GM12878 (cell line): ENCODE measurements around the gene OTUB2. TPM values are rescaled to one million over a fixed set of nuclear protein-coding genes. Genes with fewer than 3 reads are reported as not detected.

Experiments used
- ATAC-seq: fragments of 200-7000 bp; cut with Tn5 transposase; 3 replicates; pipeline ENCODE4 v1.9.1; 2020; ENCODE audit warnings: mild to moderate bottlenecking, moderate library complexity
- BruUV-seq: library from RNA; stranded (reverse); fragments of 400-500 nt; replicated peaks from 2 replicates; lab custom pipeline; 2021; lab: Mats Ljungman, UMichigan
- CTCF ChIA-PET: fragments of 300-600 bp; sonication (Branson Sonifier 250); formaldehyde crosslinking; extraction: SDS; loops from one replicate; lab custom pipeline; 2021; ENCODE audit warnings: inconsistent platforms; lab: Yijun Ruan, JAX
- POLR2A ChIA-PET: fragments of 350-600 bp; formaldehyde crosslinking; extraction: SDS; loops from one replicate; lab custom pipeline; 2021; ENCODE audit warnings: inconsistent platforms; lab: Charles Lee
- RAD21 ChIA-PET: fragments of 300-600 bp; sonication (Branson Sonifier 250); formaldehyde crosslinking; loops from one replicate; lab custom pipeline; 2023; ENCODE audit warnings: antibody characterized with exemption; ENCODE audit not compliant: unreplicated experiment; lab: Charles Lee
- SMC1A ChIA-PET: fragments of 300-600 bp; sonication (Branson Sonifier 250); formaldehyde crosslinking; loops from one replicate; lab custom pipeline; 2023; ENCODE audit not compliant: unreplicated experiment, uncharacterized antibody; lab: Charles Lee
- DNase-seq: peaks from one replicate; pipeline ENCODE4 v3.0.0-alpha.2; 2011; ENCODE audit warnings: low read depth, low spot score
- FAIRE-seq: peaks from 3 replicates; lab custom pipeline; 2011; peaks lifted over from hg19 to GRCh38; lab: Jason Lieb, UNC
- H2AFZ ChIP-seq: 2 replicates; pipeline ENCODE4 v1.6.0; 2011; ENCODE audit warnings: low read depth, low read length, control low read depth; ENCODE audit not compliant: control insufficient read depth
- H3K27ac ChIP-seq: 2 replicates; pipeline ENCODE4 v1.5.1; 2011; ENCODE audit warnings: control low read depth; ENCODE audit not compliant: control insufficient read depth, insufficient read depth
- H3K27me3 ChIP-seq, 2 experiments: replicated peaks in 1 of 2; 2 replicates each; pipeline versions ENCODE4 v1.6.0 to v1.6.1; 2011; ENCODE audit warnings: low read length in 1 of 2; ENCODE audit not compliant: control insufficient read depth in 2 of 2, insufficient read depth in 2 of 2
- H3K36me3 ChIP-seq, 2 experiments: 2 replicates each; pipeline ENCODE4 v1.5.1; 2011; ENCODE audit warnings: low read length in 1 of 2; ENCODE audit not compliant: control insufficient read depth in 2 of 2, insufficient read depth in 2 of 2
- H3K4me1 ChIP-seq: 2 replicates; pipeline ENCODE4 v1.6.1; 2011; ENCODE audit warnings: mild to moderate bottlenecking, low read length, moderate library complexity, mixed read lengths; ENCODE audit not compliant: control insufficient read depth, insufficient read depth
- H3K4me2 ChIP-seq: 2 replicates; pipeline ENCODE4 v1.6.0; 2011; ENCODE audit warnings: control low read depth; ENCODE audit not compliant: control insufficient read depth, insufficient read depth
- H3K4me3 ChIP-seq: fragments of 200-600 bp; sonication (generic); 2 replicates; pipeline ENCODE4 v1.5.1; 2016
- H3K79me2 ChIP-seq: 2 replicates; pipeline ENCODE4 v1.6.0; 2011; ENCODE audit warnings: low read length; ENCODE audit not compliant: control insufficient read depth, insufficient read depth
- H3K9ac ChIP-seq: 2 replicates; pipeline ENCODE4 v1.8.0; 2011; ENCODE audit warnings: low read length, control low read depth, mixed read lengths; ENCODE audit not compliant: control insufficient read depth, insufficient read depth
- H3K9me3 ChIP-seq: replicated peaks from 3 replicates; pipeline ENCODE4 v1.5.1; 2011; ENCODE audit warnings: mild to moderate bottlenecking, low read length; ENCODE audit not compliant: control insufficient read depth, insufficient read depth
- H4K20me1 ChIP-seq: 2 replicates; pipeline ENCODE4 v1.6.0; 2011; ENCODE audit not compliant: control insufficient read depth, insufficient read depth
- ATF3 ChIP-seq: IDR thresholded peaks from 2 replicates; pipeline ENCODE4 v1.6.1; 2011; ENCODE audit warnings: low read depth, mild to moderate bottlenecking, low read length, moderate library complexity, borderline replicate concordance; ENCODE audit errors: extremely low read depth
- BMI1 ChIP-seq: fragments of 450-650 bp; IDR thresholded peaks from 2 replicates; pipeline ENCODE4 v1.6.1; 2016; ENCODE audit warnings: mild to moderate bottlenecking, moderate library complexity, borderline replicate concordance
- CHD1 ChIP-seq: IDR thresholded peaks from 2 replicates; pipeline ENCODE4 v1.6.1; 2012; ENCODE audit warnings: low read depth, low read length, improper control_type of control experiment
- FOXK2 ChIP-seq: fragments of 450-650 bp; IDR thresholded peaks from 2 replicates; pipeline ENCODE4 v1.6.1; 2017; ENCODE audit warnings: mild to moderate bottlenecking, moderate library complexity
- FOXM1 ChIP-seq: IDR thresholded peaks from 2 replicates; pipeline ENCODE4 v1.6.1; 2012; ENCODE audit warnings: low read depth, mild to moderate bottlenecking, inconsistent platforms, low read length, moderate library complexity
- KAT2A ChIP-seq: conservative IDR thresholded peaks from 2 replicates; pipeline ENCODE4 v1.6.1; 2011; ENCODE audit warnings: low read depth, low read length; ENCODE audit not compliant: control insufficient read depth
- NFIC ChIP-seq: IDR thresholded peaks from 2 replicates; pipeline ENCODE4 v1.6.1; 2012; ENCODE audit warnings: low read depth, mild to moderate bottlenecking, inconsistent platforms, low read length, moderate library complexity
- NFXL1 ChIP-seq: fragments of 450-650 bp; IDR thresholded peaks from 2 replicates; pipeline ENCODE4 v1.6.1; 2017; ENCODE audit warnings: antibody characterized with exemption, mild to moderate bottlenecking, borderline replicate concordance
- PML ChIP-seq: IDR thresholded peaks from 2 replicates; pipeline ENCODE4 v1.6.1; 2012; ENCODE audit warnings: low read length, inconsistent platforms
- POLR2A ChIP-seq: IDR thresholded peaks from 2 replicates; pipeline ENCODE4 v1.6.1; 2011; ENCODE audit warnings: low read depth, mild to moderate bottlenecking, low read length
- SIN3A ChIP-seq: IDR thresholded peaks from 2 replicates; pipeline ENCODE4 v1.6.1; 2012; ENCODE audit warnings: low read depth, low read length, improper control_type of control experiment
- SPI1 ChIP-seq: IDR thresholded peaks from 2 replicates; pipeline ENCODE4 v1.6.1; 2011; ENCODE audit warnings: low read depth, mild to moderate bottlenecking, low read length, moderate library complexity, borderline replicate concordance; ENCODE audit not compliant: insufficient read depth
- STAT1 ChIP-seq: fragments of 450-650 bp; conservative IDR thresholded peaks from 2 replicates; pipeline ENCODE4 v1.6.1; 2014; ENCODE audit warnings: antibody characterized with exemption, mild to moderate bottlenecking
- SUZ12 ChIP-seq: fragments of 200-600 bp; sonication (generic); IDR thresholded peaks from one replicate; pipeline ENCODE4 v1.6.1; 2018; ENCODE audit warnings: antibody characterized with exemption, mild to moderate bottlenecking; ENCODE audit not compliant: unreplicated experiment
- TCF3 ChIP-seq: IDR thresholded peaks from 2 replicates; pipeline ENCODE4 v1.6.1; 2012; ENCODE audit warnings: low read depth, mild to moderate bottlenecking, low read length, borderline replicate concordance; ENCODE audit not compliant: insufficient read depth
- TCF7 ChIP-seq: IDR thresholded peaks from 2 replicates; pipeline ENCODE4 v1.6.1; 2014; ENCODE audit warnings: antibody characterized with exemption, borderline replicate concordance
- YY1 ChIP-seq: IDR thresholded peaks from 2 replicates; pipeline ENCODE4 v1.6.1; 2011; ENCODE audit warnings: low read depth, mild to moderate bottlenecking, low read length
- ZBED1 ChIP-seq: IDR thresholded peaks from 2 replicates; pipeline ENCODE4 v1.6.1; 2016; ENCODE audit warnings: borderline replicate concordance
- WGBS: methylation state at CpG from one replicate; pipeline ENCODE4 v1.1.6; 2016; ENCODE audit warnings: low lambda C conversion rate; ENCODE audit not compliant: insufficient replicate concordance, insufficient coverage; ENCODE audit errors: missing lambda C conversion rate; 5-methylcytosine and 5-hydroxymethylcytosine counted together
- in situ Hi-C: fragments of 300-500 bp; cut with MboI; formaldehyde crosslinking; loops from 9 replicates; pipeline ENCODE4 v1.14.3; 2018; ENCODE audit warnings: mixed read lengths
- intact Hi-C: fragments of 100-400 bp; cut with micrococcal nuclease; formaldehyde crosslinking; loops from one replicate; pipeline ENCODE4 v1.14.2; 2022; ENCODE audit not compliant: unreplicated experiment
- polyA plus RNA-seq, 11 experiments: library from polyadenylated mRNA; depleted of rRNA in 4 of 11; unstranded in 6 of 11; stranded (reverse) in 5 of 11; fragments of >200 nt; fragmentation: Nextera tagmentation in 4 of 11; fragmentation: Illumina TruSeq in 1 of 11; extraction: Ambion mirVana in 4 of 11; extraction: Trizol in 1 of 11; gene quantifications; 1 replicate in 1 of 11; 2 replicates in 10 of 11; pipeline versions ENCODE4 v1.2.1 to v1.2.3, GENCODE V29; 2011 to 2016; ENCODE audit warnings: inconsistent platforms in 2 of 11, missing spikeins in 2 of 11, low read depth in 1 of 11
- total RNA-seq, 4 experiments: library from RNA; depleted of rRNA in 3 of 4; stranded (reverse); fragments of >200 nt in 3 of 4; fragmentation: Illumina TruSeq in 1 of 4; extraction: Trizol in 1 of 4; gene quantifications; 2 replicates each; pipeline versions ENCODE4 v1.2.1 to v1.2.3, GENCODE V29; 2013 to 2021
- TF ChIP-seq, protein P1 (sequence below), 3 experiments: IDR thresholded peaks in 2 of 3; conservative IDR thresholded peaks in 1 of 3; 2 replicates each; pipeline ENCODE4 v1.5.1; 2011; ENCODE audit warnings: low read depth in 3 of 3, low read length in 3 of 3, mild to moderate bottlenecking in 3 of 3, control low read depth in 2 of 3, moderate library complexity in 2 of 3, inconsistent platforms in 1 of 3, mixed read lengths in 1 of 3; ENCODE audit not compliant: control insufficient read depth in 2 of 3, insufficient read depth in 1 of 3; ENCODE audit errors: extremely low read depth in 1 of 3
- TF ChIP-seq, protein P2 (sequence below): fragments of 450-650 bp; IDR thresholded peaks from 2 replicates; pipeline ENCODE4 v1.6.1; 2016; ENCODE audit warnings: mild to moderate bottlenecking

The OTUB2 gene
- total and polyA plus RNA-seq, 10 of the 15 experiments (the other 5 are each of a cell fraction or from before 2014, with no cell fraction given): 0.05 to 0.82 (median 0.43) TPM

GRCh38 chr14:94041551-94042346 is 15.6 kb downstream of the OTUB2 start:
- in situ Hi-C loops: no loop called here

More at GRCh38 chr14:94041551-94042346, 15.6 kb downstream of the OTUB2 start:
- H3K4me3 ChIP-seq: no peak overlapping the region
- FAIRE-seq (no peak), DNase-seq (no peak), ATAC-seq (no peak)
- no peak overlapping the region for H3K27ac ChIP-seq
- no TSS peak for BruUV-seq
- H3K4me1 ChIP-seq: no peaks in the 10 kb centered on the region
- TF ChIP-seq YY1 (no peak), TCF7 (no peak), SIN3A (no peak), SUZ12 (no peak), NFXL1 (no peak), ZBED1 (no peak), BMI1 (no peak), TCF3 (no peak), ATF3 (no peak), CHD1 (no peak), SPI1 (no peak), STAT1 (no peak), PML (no peak), FOXM1 (no peak), POLR2A (no peak), KAT2A (no peak), FOXK2 (no peak), NFIC (no peak)
- TF ChIP-seq, protein P1, sequence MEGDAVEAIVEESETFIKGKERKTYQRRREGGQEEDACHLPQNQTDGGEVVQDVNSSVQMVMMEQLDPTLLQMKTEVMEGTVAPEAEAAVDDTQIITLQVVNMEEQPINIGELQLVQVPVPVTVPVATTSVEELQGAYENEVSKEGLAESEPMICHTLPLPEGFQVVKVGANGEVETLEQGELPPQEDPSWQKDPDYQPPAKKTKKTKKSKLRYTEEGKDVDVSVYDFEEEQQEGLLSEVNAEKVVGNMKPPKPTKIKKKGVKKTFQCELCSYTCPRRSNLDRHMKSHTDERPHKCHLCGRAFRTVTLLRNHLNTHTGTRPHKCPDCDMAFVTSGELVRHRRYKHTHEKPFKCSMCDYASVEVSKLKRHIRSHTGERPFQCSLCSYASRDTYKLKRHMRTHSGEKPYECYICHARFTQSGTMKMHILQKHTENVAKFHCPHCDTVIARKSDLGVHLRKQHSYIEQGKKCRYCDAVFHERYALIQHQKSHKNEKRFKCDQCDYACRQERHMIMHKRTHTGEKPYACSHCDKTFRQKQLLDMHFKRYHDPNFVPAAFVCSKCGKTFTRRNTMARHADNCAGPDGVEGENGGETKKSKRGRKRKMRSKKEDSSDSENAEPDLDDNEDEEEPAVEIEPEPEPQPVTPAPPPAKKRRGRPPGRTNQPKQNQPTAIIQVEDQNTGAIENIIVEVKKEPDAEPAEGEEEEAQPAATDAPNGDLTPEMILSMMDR (IDR thresholded peaks at IDR 0.05 in 2 of 3, conservative IDR thresholded peaks at IDR 0.05 in 1 of 3; ENCODE audit: control insufficient read depth in 2 of 3, extremely low read depth in 1 of 3, insufficient read depth in 1 of 3, low read depth in 3 of 3, low read length in 3 of 3): no peak
- TF ChIP-seq, protein P2, sequence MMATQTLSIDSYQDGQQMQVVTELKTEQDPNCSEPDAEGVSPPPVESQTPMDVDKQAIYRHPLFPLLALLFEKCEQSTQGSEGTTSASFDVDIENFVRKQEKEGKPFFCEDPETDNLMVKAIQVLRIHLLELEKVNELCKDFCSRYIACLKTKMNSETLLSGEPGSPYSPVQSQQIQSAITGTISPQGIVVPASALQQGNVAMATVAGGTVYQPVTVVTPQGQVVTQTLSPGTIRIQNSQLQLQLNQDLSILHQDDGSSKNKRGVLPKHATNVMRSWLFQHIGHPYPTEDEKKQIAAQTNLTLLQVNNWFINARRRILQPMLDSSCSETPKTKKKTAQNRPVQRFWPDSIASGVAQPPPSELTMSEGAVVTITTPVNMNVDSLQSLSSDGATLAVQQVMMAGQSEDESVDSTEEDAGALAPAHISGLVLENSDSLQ: no peak
- ChIA-PET CTCF (interaction anchor here (0.7 to 1.4 kb wide), 2 partner anchors 20 to 95 kb away, joined by 3 read pairs; no protein-coding TSS in a partner anchor), RAD21 (interaction anchor here (0.5 kb wide), 1 partner anchor 1255 kb away, joined by 3 read pairs; no protein-coding TSS in a partner anchor), SMC1A (interaction anchor here (0.5 kb wide), 1 partner anchor 71 kb away, joined by 3 read pairs; no protein-coding TSS in a partner anchor), POLR2A (no interaction called here)
- no peak overlapping the region for H3K9ac ChIP-seq
- no peaks in the 10 kb centered on the region for H3K79me2 ChIP-seq
- 74% methylated on average over 18 of the region's 18 CpGs for WGBS
- intact Hi-C loops: no loop called here
- no peaks in the 10 kb centered on the region for H3K27me3 ChIP-seq
- peaks cover 3% of the 10 kb centered on the region in 2 experiments; a peak in 3 of 4 replicates for H3K36me3 ChIP-seq
- H2AFZ ChIP-seq: no peak overlapping the region
- H3K9me3 ChIP-seq: no peaks in the 10 kb centered on the region
- H3K4me2 ChIP-seq: no peak overlapping the region
- no peaks in the 10 kb centered on the region for H4K20me1 ChIP-seq
